SIG-M5 treated with dmso at 0.1 percent for 504 hours (cell line): ENCODE data around the gene CABP1.

Experiments
- DNase-seq: peaks from one replicate; lab custom pipeline; 2025; ENCODE audit not compliant: unreplicated experiment; lab: John Stamatoyannopoulos, UW

Gene CABP1

DNA sequence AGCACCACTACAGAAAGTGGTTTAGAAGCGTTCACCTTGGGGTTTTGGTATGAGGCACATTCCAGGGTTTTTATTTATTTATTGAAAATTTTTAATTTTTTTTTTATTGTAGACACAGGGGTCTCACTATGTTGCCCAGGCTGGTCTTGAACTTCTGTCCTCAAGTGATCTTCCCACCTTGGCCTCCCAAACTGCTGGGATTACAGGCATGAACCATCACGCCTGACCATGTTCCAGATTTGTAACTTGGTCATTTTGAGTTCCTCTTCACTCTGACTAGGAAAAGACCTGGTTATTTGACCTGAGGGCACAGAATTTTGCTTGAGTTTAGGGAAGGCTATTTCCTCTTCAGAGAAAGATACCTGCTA, 49.6 kb downstream of the CABP1 start:
- DNase-seq = no peak

DNA sequence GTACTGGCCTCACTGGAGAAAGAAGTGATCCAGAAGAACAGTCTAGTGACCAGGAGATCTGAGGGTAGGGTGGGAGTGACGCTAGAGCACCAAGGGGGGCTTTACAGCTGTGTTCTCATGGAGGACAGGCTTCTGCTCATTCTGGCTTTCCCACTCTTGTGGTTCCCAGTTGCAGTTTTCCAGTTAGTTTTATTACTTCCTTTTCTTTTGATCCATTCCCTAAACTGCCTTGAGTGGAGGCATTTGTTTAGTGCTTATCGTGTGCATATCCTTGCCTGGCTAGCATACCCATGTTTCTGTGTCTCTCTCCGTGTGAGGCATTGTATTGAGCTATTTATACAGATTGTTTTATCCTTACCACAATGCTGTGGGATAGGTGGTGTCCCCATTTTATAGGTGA, 50.6 kb downstream of the CABP1 start:
- DNase-seq = no peak

DNA sequence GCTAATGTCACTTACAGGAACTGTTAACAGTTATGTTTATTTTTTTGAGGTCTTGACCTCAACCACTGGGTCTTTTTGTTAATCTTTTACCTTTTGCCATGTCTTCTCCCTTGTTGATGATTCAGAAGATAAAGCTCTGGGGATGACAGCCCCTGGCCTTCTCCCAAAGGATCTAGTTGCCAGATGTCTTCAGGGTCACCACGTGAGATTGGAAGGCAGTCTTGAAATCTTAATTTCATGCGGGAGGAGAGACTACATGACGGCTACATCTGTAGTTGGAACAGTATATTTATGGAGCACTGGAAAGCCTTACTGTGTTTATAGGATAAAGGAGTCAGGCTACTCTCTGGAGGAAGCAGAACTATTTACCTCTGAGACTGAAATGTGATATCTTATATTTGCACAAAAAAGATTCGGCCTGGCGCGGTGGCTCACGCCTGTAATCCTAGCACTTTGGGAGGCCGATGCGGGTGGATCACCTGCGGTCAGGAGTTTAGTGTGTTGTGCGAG, 52.2 kb downstream of the CABP1 start:
- no peak for DNase-seq

DNA sequence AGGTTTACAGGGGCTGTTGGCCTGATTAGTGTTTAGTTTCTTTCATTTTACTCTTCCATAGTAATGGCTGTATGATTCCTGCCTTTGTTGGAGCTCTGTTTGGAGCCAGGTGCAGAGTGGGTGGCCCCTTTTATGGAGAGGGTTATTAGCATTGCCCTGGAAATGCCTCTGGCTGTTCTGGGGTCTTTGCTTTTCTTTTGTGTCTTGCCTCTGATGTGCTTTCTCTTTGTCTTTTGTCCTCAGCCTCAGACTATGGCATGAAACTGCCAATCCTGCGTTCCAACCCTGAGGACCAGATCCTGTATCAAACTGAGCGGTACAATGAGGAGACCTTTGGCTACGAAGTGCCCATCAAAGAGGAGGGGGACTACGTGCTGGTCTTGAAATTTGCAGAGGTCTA, 53.4 kb downstream of the CABP1 start:
- no peak for DNase-seq

DNA sequence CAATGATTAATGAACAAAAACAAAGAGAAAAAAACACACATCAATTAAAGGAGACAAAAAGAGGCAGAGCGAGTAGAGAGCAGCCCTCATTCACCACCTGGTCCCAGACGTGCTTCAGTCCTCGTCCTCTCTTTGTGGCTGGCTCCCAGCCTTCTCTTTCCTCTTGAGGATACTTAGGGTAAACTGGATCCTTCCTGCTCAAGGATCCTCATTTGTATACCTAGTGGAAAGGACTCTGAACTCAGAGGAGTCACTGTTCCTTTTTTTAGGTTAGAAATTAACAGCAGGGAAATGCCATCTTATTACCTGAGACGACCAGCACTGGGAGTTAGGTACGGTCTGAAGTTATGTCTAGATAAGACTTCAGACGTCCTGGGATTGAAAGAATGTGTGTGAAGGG, 56.2 kb downstream of the CABP1 start:
- no peak for DNase-seq

DNA sequence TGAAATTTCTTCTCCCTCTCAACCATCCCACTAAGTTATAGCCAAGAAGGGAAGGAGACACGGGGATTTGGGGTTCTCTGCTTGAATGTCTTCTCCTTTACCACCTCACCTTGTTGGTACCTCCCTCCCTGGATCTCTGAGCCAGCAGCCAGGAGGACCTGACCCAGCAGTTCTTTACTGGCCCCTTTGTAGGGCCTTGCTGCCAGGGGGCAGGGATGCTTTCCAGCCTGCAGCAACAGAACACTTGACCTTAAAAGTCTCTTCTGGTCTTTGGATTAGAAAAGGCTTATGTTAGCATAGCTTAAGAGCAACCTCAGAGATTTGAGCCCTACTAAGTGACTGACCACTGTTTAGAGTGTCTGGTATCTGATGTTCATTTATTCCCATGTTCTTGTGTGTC, 56.9 kb downstream of the CABP1 start:
- no peak for DNase-seq

DNA sequence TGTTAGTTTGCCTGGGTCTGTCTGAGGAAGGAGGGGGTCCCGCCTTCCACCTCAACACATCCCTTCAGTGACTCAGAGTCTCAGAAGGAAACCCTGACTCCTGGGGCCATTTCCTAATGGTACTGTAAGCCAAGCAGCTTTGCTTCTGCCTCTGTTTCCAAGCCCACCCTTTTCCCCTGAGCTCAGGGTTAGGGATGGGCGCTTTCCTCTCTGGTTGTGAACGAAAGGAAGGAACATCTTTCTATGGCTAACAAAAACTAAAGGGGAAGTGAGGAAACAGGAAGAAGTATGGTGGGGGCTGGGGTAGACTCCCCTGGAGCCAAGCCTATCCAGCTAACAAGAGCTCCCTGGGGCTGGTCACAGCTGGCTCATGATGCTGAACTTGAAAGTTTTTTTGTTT, 58.2 kb downstream of the CABP1 start:
- peak; percentile 66 for DNase-seq

DNA sequence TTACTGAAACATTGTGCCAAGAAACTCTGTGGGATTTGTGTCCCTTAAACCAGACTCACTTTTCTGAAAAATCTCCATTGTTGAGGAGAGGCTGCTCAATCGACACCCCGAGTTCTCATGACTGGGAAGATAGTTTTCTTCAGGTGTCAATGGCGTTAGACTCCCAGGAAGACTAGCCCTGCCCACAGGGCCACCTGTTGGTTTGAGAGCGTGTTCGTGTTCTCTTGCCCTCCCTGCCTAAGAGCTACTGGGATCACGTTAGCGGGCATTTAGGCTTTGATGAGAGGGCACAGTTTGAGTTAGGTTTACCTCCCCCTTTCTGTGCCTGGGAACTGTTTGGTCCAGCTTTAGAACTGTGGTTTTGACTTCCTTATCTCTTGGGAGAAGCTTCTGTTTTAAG, 59.1 kb downstream of the CABP1 start:
- no peak for DNase-seq

DNA sequence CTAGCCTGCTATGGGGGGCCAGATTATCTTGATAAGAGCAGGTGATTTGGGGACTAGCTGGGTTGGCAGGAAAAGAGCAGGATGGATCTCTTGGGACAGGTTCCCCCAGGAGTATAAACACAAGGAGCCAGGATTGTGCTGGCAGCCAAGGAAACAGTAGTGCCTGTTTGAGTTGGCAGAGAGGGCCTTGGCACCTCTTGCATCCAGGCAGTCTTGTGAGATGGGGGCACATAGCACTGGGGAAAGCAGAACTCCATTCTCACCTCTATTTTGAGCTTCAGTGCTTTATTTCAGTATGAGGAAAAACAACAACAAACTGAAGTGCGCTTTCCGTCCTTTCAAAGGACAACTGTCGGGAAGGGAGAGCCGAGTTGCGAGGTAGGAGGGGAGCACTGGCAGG, 60.5 kb downstream of the CABP1 start:
- DNase-seq = no peak

DNA sequence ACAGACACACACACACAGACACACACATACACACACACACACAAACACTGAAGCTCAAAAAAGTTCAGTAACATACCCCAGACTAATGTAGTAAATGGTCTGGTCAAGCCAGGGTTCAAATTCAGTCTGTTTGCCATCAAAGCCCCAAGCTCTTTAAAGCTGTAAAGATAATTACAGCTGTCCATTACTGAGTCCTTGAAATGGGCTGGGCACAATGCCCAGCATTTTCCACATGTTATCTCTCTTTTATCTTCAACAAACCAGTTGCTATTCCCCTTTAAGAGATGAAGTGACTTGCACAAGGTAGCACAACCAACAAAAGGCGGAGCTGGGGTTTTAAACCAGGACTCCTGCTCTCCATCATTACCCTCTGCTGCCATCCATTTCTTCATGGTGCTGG, 62.2 kb downstream of the CABP1 start:
- DNase-seq = no peak

DNA sequence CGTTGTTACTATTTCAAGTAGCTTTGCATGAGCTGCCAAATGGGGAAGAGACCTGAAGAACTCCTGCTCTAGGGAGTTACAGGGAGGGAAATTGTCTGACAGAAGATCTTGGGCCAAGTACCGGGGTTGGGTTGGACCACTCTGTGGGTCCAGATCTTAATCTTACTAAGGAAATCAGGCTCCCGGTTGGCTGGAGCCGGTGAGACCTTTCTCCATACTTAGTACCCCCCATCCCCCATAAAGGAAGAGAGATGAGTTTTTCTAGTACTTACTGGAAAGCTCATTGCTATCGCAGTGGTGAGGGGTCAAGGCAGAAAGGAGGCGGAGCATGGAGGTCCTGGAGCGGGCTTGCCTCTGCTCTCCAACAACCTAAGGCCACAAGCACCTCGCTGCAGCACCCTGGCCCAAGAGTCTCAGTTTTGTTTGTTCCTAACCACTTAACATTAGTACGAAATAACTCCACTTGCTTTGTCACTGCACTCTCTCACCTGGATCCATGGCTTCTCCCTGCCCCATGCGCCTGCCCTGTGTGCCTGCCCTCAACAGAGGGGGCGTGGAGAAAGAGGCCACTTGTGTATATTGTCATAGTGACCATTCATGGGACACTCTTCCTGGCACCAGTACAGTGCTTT, 63.0 kb downstream of the CABP1 start:
- DNase-seq = no peak

DNA sequence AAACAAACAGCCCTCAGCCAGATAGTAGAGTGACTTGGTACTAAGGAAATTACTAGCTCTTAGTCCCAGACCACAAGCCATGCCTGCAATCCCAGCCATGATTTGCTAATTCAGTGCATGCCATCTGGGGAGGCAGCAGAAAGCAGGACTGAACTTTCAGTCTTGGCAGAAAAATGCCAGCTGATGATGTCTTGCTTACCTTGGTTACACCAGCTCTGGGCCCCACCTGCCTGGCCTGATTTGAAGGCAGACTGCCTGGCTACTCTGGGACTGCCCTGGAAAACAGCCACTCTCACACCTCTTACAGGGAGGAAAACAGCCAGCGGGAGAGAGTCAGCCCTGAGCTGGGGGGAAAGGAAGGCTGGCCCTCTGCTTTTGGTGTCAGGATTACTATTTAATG, 65.2 kb downstream of the CABP1 start:
- DNase-seq = no peak

DNA sequence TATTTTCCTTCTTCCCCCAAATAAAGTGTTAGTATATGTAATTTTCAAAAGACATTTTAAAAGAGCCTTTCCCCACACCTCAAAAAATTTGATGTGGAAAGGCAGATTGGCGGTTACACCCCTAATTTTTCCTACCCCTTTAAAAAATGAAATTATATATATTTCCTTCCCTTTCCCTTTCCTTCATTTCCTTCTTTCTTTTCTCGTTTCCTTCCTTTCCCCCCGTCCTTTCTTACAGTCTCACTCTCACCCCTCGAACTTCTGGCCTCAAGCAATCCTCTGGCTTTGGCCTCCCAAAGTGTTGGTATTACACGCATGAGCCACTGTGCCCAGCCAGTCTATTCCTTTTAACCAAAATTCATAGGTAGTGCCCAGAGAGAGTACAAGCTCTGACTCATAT, 65.6 kb downstream of the CABP1 start:
- DNase-seq = no peak

DNA sequence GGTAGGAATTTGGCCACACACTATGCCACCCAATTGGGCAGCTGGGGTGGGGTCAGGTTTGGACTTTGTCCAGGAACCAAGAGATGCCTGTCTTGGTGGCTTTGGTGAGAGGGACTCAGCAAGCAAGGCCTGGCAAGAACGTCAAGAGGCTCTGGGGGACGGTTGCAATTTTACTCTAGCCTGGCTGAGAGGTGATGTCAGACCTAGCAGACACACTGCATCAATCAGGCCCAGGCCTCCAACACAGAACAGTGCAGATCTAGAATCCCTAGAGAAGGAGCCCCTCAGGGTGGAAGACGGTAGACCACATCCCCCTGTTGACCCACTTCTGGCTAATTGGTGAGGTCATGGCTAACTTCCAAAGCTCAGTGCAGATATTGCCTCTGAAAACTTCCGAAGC, 68.2 kb downstream of the CABP1 start:
- DNase-seq = no peak

DNA sequence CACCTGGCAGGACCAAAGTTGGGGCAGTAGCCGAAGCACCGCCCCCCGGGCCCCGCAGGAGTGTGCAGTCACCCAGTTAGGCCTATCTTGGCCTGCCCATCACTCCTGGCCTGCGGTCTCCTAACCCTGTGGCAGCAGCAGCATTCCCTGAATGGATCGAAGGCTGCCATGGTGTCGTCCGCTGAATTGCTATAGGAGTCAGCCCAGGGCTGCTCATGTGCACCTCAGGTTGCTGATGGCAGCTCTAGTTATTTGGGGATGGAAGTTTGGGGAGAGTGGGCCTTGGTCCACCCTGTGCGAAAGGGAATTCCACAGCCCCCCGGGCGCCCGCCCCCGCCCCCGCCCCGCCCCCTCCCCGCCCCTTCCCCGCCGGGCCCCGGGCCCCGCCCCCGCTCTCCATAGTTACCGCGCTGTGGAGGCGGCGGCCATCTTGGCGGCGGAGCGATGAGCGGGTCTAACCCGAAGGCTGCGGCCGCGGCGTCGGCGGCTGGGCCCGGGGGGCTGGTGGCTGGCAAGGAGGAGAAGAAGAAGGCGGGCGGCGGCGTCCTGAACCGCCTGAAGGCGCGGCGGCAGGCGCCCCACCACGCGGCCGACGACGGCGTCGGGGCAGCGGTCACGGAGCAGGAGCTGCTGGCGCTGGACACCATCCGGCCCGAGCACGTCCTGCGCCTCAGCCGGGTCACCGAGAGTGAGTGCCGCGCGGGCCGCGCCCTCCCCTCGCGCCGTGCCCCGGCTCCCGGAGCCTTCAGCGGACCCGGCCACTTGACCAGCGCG, 69.8 kb downstream of the CABP1 start, which contains the start of gene UNC119B:
UNC119B (plus strand) TSS at position 428 of the 774 bp plus-strand sequence; CDS start at position 445, 17 bp downstream.
- peak; percentile 43 for DNase-seq

DNA sequence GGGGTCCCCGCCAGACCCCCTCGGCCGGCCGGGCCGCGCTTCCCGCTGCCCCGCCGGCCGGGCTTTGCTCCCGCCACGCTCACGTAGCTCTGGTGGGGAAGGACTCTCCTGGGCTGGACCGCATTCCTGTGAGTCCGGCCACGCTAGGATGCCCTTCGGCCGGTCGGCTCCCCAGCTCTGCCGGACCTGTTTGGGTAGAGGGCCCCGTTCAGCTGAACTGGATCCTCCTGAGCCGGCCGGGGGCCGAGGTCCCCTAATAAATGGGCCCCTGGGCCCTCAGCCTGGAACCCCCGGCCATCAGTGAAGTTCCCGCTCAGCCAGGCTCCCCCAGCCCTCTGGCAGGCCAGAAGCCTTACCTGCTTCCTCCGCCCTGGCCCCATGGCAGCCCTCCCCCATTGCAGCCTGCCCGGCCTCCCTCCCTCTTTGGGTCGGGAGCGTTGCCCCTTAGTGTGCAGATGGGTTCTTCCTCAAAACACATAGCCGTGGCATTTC, 70.4 kb downstream of the CABP1 start:
- peak; percentile 20 for DNase-seq

DNA sequence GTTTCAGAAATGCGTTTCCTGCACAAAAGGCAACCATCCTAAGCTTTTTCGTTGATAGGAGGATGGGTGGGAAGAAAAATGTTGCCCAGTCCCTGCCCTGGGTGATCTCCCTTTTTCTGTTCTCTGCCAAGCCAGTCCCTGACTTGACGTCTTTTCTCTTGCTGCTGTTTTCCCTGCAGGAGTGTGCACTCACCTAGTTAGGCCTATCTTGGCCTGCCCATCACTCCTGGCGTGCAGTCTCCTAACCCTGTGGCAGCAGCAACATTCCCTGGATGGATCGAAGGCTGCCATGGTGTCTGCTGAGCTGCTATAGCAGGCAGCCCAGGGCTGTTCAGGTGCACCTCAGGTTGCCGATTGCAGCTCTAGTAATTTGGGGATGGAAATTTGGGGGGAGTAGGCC, 71.0 kb downstream of the CABP1 start:
- no peak for DNase-seq

DNA sequence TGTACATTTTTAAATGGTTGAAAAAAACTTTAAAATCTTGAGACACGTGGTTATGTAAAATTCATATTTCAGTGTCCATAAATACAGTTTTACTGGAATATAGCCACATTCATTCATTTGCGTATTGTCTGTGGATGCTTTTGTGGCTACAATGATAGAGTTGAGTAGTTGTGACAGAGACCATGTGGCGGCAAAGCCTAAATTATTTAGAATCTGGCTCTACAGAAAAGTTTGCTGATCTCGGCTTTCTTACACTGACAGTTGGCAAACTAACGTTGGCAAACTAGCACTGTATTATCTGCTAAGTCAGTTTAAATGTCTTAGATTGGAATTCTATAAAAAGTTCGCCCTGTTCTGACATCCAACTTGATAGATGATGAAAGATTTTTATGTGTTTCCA, 72.2 kb downstream of the CABP1 start:
- no peak for DNase-seq

DNA sequence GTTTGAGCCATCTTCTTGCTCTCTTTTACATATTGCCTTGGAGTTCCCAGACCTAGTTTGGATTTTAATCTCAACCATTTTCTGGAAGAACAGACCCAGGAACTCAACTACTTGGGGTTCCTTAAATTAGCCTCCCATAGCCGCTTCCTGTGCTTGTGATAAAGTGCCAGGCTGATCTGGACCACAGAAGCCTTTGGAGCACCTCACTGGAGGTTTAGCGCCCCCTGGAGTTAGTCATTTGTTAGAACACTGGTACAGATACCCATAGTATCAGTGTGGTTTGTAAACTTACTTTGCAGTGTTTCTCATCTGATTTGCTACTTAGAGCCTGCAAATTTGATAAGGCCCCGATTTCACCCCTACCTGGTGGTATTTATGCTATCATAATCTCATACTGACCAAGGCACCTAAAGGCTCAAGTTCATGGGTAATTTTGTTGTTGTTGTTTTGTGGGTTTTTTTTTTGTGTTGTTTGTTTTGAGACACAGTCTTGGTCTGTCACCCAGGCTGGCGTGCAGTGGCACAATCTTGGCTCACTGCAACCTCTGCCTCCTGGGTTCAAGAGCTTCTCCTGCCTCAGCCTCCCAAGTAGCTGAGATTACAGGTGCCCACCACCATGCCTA, 73.5 kb downstream of the CABP1 start:
- DNase-seq = peak; percentile 90
